ENCODE results near the gene FAT1.

- no peak for TF ChIP-seq POLR2A (IDR thresholded peaks at IDR 0.05)
- no peak for TF ChIP-seq CTCF (IDR thresholded peaks at IDR 0.05)
These were observed 12.8 kb upstream of the FAT1 start for GRCh38 chr4:186736466-186736865.

Data from esophagus squamous epithelium (tissue), 4 donors.